Choroid plexus epithelial cell (primary cell): ENCODE measurements around the gene AP3S1.
A peak's percentile ranks its signal among the peaks of the same experiment; 100 is the strongest.

ENCODE experiments used
- DNase-seq: peaks from one replicate; pipeline ENCODE4 v3.0.0-alpha.2; 2010; ENCODE audit warnings: low read depth
- H3K4me3 ChIP-seq: 2 replicates; pipeline ENCODE4 v1.5.1; 2011; ENCODE audit warnings: low read depth, mild to moderate bottlenecking, control low read depth, low read length, moderate library complexity
- CTCF ChIP-seq: conservative IDR thresholded peaks from 2 replicates; pipeline ENCODE4 v1.5.1; 2011; ENCODE audit warnings: low read depth, mild to moderate bottlenecking, control low read depth, inconsistent platforms, low read length, moderate library complexity

The AP3S1 gene

GRCh38 chr5:115841382-115842088 lies at the start of gene AP3S1, which contains the start of gene ATG12:
TSS of gene AP3S1 (plus strand) at chr5:115841935. CDS start at chr5:115842038, 103 bp downstream.
TSS of gene ATG12 (minus strand) at chr5:115841565. CDS start at chr5:115841552, 13 bp downstream.
- TF ChIP-seq CTCF: no peak
- peak within 1 kb of the TSS; percentile 86 for H3K4me3 ChIP-seq
- DNase-seq: peak; percentile 94

- no peak for DNase-seq
- TF ChIP-seq CTCF: no peak
- no peak overlapping the region for H3K4me3 ChIP-seq
These were observed 46.0 kb upstream of the AP3S1 start for GRCh38 chr5:115795700-115796099.

GRCh38 chr5:115796656-115797055 lies 45.1 kb upstream of the AP3S1 start:
- no peak overlapping the region for H3K4me3 ChIP-seq
- TF ChIP-seq CTCF: no peak
- DNase-seq: no peak

- no peak for DNase-seq
- H3K4me3 ChIP-seq: no peak overlapping the region
- no peak for TF ChIP-seq CTCF
These were observed 43.5 kb upstream of the AP3S1 start for GRCh38 chr5:115798252-115798651.

- no peak overlapping the region for H3K4me3 ChIP-seq
- TF ChIP-seq CTCF: no peak
- no peak for DNase-seq
These were observed 41.6 kb upstream of the AP3S1 start for GRCh38 chr5:115800108-115800507.

GRCh38 chr5:115801152-115801551 lies 40.6 kb upstream of the AP3S1 start:
- TF ChIP-seq CTCF: no peak
- H3K4me3 ChIP-seq: no peak overlapping the region
- no peak for DNase-seq

- no peak for DNase-seq
- no peak overlapping the region for H3K4me3 ChIP-seq
- no peak for TF ChIP-seq CTCF
These were observed 39.8 kb upstream of the AP3S1 start for GRCh38 chr5:115801984-115802383.
